Activated T-helper 1 cell treated with Interleukin-2 at 50 U/mL for 16 hours (primary cell): ENCODE measurements around the gene ADM.

Experiments
- DNase-seq: peaks from one replicate; pipeline ENCODE4 v3.0.0-alpha.2; 2020; ENCODE audit warnings: low read depth

Gene ADM

DNA sequence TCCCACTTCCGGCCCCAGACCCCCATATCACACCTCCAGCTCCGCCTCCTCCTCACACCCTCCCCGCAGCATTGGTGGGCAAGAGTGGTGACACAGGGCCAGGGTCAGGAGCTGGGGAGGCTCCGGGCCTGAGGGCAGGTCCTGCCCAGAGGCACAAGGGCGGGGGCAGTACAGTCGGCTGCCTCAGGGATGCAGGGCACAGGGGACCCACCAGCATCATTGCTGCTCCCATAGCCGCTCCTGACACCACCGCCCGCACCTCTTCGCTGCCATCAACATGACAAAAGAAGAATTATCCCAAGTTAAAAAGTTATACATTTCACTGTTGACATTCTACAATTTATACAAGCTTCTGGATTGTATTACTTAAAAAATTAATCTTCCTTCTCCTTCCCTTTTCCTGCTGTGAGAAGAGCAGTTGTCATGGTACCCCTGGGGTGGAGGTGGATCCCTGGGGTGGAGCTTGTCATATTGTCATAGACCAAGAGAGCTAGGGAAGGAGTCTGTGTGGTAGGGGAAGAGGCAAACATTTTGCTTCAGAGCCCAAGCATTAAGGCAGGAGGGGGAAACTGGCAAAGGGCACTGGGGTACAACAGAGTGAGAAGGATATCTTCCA lies 15.0 kb upstream of the ADM start:
- no peak for DNase-seq

DNA sequence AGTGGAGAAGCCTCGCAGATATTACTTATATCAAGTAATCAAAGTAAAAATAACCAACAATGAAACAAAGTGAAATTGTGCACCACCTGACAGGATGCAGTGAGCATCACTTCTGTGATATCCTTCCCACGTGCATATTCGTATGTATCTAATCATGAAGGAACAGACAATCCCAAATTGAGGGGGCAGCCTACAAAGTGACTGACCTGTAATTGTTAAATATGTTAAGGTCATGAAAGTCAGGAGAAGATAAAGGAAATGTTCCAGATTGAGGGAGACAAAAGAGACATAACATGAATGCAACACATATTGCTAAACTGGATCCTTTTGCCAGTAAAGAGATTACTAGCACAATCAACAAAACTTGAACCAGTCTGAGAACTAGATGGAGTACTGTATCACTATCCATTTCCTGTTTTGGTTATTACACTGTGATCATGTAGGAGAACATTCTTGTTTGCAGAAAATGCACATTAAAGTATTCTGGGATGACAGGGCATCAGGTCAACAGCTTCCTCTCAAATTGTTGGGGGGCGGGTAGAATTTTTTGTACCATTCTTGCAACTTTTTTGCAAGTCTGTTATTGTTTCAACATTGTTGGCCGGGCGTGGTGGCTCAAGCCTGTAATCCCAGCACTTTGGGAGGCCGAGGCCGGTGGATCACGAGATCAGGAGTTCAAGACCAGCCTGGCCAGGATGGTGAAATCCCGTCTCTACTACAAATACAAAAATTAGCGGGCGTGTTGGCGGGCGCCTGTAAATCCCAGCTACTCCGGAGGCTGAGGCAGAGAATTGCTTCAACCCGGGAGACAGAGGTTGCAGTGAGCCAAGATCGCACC lies 12.9 kb upstream of the ADM start:
- no peak for DNase-seq

DNA sequence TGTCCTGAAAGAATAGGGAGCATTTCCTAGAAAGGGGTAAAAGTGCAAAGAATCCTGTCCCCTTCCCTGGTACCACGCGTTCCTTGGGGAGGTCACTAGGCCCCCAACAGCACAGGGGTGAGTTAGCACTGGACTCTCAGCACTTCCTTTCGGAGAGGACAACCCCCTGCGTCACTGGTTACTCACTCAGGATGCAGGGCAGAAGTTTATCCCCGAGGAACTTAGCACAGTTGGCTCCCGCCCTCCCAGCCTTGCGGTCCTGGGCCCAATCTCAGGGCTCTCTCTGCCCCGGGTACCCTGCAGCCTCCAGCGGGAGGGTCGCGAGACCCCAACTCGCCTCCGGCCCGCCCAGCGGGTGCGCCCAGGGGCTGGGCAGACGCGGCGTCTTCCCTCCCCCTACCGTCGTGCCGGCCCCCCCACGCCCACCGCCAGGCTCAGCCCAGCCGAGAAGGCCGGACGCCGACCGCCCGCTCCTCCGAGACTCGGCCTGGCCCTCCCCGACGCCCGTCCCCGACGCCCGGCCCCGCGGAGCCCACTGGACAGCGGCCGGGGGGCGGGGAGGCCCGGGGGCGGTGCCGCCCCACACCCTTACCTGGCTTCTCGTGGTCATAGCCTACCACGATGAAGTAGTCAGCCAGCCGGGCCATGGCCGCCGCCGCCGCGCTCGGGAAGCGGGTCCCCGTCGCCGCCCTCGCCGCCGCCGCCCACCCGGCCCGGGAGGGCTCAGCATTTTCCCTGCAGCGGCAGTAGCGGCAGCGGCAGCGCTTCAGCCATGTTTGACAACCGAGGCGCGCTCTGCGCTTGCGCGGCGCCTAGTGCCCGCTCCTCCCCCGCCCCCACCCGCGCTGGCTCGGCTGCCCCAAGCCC lies 11.2 kb upstream of the ADM start, which contains the start of gene SBF2:
TSS of gene SBF2 (minus strand) at position 797 of the 867 bp plus-strand sequence. CDS start at position 647, 150 bp downstream.
- peak; percentile 69 for DNase-seq

DNA sequence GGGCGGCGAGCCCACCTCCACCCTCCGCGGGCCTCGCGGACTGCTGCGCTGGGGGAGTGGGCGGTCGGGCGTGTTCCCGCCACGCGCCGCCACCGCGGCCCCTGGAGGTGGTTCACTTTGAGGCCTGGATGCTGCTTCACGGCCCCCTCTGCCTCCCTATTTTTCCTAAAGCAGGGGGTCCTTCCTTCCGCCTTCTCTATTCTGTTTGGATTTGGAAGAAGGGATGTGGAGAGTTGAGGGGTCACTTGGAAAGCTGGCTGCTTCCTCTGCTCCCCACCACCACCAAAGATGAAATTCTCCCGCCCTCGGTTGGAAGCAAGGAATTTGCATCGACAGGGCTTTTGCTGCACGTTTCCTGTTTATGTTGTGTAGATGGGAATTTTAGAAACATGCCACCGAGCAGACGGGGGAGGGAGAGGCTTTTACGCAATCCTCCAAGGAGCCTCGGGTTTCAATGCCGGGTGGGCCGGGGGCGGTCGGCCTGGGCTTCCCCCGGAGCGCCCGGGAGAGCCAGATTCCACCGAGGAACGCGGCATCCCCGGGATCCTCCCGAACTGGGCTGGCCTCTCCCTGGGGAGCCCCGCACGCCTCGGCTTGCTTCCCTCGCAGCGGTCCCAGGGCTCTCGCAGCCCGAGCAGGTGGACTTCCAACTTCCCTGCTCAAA lies 10.5 kb upstream of the ADM start:
- DNase-seq: no peak

DNA sequence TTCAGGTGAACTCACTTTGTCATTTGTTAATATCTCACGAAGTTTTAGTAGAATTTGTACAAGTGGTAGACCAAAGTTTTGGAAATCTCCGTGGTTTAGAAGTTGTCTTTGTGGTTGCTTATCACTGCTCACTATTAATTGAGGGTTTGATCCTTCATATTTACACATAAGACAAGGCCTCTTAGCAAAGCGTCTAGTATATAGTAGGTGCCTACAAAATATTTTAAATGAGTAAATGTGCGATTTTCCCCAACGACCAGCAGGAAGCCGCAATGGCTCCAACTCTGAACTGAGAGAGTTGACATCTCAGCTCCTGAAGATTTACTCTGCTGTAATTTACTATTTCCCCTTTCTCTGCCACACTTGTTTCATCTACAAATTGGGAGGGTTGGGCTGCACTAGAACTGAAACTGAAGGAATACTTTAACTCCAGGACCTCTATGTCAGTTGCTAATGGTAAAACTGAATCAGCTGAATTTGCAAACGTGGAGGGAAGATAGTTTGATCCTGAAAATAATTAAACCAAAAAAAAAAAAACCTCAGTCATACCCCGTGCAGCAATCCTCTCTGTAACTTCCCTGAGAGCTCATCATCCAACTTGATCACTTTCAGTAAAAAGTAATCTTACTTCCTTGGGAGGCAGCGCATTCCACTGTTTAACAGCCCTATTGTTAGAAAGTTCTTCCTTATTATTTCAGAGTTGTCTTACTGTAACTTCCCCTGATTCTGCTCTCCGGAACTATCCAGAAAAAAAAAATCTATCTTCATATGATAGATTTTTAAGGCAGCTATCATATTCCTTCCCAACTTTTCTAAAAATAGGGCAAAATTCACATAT lies 9.6 kb upstream of the ADM start:
- no peak for DNase-seq

DNA sequence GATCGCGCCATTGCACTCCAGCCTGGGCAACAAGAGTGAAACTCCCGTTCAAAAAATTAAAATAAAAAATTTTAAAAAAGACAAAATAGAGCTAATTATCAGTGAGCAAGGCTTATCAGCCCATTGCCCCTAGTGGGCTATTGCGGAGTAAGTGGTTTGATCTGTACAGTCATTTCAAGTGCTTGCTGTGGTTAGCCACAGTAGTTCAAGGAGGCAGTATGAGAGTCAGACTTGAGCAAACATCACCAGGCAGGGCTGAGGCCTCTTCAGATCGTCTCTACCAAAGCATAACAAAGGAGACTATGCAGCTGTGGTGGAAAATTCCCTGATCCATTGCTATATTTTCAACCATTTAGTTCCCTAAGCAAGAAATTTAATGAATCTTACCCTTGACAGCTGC lies 6.5 kb upstream of the ADM start:
- no peak for DNase-seq

DNA sequence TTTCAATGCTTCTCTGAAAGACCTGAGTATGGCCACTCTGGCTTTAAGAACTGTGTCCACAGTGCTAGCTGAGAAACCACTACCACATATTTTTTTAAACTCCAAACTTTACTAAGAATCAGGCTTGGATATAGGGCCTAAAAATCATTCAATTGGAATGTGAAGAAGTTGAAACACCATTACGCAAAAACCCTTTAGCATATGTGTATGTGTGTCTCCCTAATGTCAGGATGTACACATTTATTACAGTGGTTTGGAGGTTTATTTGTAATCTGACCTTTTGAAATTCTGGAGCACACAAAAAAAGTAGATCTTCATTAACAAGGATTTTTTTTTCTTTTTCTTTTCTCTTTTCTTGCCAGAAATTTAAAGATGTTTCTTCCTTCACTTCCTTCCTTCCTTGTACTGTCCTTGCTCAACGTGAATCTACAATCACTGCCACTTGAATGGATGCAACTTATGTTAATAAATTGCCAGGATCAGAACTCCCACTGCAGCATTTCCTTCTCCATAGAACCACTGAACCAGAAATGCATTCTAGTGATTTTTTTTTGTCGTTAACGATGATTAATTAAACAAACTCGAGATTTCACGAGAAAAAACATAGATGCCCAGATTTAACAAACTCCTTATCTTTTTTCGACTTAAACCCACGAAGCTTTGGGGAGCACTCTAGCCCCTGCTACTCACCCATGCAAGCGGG lies 3.1 kb upstream of the ADM start:
- no peak for DNase-seq

DNA sequence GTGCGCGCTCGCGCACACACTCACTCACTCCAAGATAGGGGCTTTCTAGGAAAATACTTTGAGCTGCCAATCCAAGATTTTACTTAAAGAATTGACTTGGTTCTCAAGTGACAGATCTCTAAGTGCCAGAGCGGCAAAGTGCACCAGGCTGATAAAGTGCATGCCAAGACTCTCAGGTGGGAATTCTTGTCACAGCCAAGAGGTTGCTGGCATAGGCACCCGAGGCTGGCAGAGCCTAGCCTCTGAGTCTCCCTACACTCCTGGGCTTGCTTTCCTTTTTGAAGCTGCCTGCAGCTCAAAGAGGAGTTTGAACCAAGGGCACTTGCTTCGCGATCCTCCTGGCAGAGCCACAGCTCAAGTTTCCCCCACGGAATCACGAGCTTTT lies 2.5 kb upstream of the ADM start:
- no peak for DNase-seq

DNA sequence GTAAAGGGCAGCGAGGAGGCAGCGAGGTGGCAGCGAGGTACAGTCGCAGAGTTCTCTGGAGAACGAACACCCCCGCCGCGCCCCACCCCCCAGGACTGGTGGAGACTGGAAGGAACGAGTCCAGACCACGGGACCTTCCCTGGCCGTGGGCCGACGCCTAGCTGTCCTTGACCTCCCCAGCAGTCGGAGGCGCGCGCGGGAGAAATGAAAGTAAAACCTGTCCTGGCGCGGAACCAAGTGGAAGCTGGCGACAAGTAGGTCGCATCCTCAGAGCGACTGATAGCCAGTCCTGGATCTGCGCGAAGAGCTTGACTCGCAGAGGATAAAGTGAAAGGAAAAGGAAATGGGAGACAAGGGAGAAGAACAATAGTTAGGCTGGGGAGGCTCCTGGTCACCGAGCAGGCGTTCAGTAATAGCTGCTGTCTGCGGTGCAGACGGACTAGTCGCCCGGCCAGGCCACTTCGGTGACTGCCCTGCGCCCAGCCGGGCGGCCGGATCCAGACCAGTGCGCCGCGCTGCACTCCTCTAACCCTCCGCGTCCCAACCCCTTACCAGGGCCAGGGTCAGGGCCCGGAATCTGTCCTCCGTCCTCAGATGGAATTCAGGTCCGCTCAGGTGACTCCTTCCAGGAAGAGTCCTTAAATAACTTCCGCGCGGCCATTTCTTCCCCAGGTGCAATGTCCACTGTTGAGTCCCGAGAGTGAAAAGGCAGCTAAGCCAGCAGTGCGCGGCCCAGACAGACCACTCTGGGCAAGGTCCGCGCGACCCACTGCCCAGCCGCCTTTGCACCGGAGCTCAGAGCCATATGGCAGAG lies 1.9 kb upstream of the ADM start:
- peak; percentile 52 for DNase-seq

DNA sequence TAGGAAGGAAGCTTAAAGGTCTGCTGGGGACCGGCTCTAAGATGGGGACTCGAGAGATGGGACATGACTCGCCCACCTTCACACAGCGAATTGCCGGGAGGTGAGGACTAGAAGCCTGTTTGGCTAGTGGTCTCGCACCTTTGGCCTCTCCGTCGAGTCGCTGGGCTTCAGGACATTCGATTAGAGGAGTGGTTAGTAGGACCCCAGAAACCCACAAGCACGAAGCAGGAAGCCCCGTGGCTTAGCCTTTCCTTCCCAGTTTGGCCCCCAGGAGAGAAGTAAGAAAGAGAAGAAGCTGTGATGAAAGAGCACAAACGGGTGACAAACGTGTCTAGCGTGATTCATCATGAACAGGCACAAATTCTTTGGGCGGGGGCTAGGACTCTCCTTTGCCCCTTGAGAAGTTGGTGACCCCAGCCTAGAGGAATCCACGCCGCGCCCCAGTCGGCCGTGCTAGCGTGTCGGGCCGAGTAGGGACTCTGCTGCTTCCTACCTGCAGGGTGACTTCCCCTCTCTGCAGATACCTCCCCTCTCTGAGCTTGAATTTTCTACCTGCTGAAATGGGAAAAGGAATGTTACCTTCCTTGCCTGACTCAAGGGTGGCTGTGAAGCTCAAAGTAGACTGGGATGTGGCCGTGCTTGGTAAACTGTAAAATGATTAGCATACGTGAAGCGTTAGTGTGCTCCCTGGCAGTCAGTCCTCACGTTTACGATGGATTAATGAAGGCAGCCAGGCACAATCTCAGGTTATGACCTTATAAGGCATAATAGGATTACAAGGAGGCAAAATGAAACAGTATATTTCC lies 1.1 kb upstream of the ADM start:
- no peak for DNase-seq

DNA sequence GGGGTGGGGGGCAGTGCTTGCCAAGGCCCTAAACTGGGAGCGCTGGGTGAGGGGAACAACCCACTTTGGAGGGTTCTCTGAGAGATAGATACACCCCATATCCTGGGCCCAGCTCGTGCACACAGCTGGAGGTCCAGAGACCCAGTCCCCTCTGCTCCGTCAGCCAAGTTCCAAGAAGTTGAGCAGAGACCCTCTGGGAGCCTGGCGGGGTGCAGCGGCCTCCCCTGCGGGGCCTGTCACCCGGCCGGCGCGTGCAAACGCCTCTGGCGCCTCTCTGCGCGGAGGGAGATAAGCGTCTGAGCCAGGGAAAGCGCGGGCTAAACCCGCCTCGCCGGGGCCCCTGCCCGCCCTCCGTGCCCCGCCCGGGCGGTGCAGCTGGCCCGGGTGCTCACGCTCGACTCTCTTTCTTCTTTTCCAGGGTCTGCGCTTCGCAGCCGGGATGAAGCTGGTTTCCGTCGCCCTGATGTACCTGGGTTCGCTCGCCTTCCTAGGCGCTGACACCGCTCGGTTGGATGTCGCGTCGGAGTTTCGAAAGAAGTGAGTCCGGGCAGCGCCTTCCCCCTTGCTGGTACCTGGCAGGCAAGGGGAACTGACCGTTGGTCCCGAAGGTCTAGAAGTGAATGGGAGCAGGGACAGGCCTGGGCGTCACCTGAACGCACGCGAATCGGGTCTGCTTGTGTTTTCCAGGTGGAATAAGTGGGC lies 540 bp downstream of the ADM start:
- no peak for DNase-seq

DNA sequence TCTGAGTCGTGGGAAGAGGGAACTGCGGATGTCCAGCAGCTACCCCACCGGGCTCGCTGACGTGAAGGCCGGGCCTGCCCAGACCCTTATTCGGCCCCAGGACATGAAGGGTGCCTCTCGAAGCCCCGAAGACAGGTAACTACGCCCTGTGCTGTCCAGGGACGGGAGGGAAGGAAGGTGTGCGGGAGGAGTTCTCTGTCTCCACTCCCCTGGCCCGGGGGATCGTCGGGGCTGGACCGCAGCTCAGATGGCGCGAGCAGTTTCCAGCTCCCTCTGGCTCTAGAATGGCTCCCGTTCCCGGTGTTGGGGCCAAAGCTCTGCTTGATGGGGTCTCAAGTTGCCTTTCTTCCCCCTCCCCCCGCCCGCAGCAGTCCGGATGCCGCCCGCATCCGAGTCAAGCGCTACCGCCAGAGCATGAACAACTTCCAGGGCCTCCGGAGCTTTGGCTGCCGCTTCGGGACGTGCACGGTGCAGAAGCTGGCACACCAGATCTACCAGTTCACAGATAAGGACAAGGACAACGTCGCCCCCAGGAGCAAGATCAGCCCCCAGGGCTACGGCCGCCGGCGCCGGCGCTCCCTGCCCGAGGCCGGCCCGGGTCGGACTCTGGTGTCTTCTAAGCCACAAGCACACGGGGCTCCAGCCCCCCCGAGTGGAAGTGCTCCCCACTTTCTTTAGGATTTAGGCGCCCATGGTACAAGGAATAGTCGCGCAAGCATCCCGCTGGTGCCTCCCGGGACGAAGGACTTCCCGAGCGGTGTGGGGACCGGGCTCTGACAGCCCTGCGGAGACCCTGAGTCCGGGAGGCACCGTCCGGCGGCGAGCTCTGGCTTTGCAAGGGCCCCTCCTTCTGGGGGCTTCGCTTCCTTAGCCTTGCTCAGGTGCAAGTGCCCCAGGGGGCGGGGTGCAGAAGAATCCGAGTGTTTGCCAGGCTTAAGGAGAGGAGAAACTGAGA lies 1.4 kb downstream of the ADM start:
- no peak for DNase-seq

DNA sequence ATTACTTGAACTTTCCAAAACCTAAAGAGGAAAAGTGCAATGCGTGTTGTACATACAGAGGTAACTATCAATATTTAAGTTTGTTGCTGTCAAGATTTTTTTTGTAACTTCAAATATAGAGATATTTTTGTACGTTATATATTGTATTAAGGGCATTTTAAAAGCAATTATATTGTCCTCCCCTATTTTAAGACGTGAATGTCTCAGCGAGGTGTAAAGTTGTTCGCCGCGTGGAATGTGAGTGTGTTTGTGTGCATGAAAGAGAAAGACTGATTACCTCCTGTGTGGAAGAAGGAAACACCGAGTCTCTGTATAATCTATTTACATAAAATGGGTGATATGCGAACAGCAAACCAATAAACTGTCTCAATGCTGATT lies 2.1 kb downstream of the ADM start:
- DNase-seq: no peak

DNA sequence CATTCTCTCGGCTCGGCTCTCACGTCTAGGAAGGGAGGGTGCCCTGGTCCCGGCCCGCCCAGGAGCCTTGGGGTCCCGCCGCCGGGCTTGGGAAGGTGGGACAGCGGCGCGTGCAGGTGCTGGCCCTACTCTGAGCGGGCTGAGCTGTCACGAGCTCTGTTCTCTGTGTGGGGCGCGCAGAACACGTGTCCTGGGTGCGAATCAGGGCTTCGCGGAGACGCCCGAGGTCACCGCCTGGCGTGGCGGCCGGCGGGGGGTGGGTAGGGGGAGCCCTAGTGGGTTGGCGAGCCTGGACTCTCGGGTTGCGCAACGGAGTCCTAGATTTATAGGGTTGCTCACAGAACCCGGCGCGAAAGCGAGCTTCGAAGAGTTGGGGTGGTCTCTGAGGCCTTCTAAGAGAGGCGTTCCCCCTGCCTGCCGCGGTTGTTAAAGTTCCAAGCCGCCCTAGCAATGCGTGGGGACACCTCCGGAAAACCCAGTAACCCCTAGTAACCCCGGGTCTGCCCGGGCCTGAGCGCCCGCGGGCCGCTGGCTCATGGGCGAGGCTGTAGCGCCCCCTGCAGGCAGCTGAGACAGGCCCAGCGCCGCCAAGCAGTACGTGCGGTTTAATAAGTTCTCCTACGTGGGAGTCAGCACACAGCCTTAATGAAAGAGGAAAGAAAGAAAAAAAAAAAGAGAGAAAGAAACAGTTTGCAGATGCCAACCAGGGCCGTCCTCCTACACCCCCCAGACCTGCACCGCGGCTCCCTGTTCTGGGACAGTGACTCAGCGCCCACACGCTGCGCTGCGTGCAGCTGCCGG lies 2.7 kb downstream of the ADM start:
- peak; percentile 73 for DNase-seq

DNA sequence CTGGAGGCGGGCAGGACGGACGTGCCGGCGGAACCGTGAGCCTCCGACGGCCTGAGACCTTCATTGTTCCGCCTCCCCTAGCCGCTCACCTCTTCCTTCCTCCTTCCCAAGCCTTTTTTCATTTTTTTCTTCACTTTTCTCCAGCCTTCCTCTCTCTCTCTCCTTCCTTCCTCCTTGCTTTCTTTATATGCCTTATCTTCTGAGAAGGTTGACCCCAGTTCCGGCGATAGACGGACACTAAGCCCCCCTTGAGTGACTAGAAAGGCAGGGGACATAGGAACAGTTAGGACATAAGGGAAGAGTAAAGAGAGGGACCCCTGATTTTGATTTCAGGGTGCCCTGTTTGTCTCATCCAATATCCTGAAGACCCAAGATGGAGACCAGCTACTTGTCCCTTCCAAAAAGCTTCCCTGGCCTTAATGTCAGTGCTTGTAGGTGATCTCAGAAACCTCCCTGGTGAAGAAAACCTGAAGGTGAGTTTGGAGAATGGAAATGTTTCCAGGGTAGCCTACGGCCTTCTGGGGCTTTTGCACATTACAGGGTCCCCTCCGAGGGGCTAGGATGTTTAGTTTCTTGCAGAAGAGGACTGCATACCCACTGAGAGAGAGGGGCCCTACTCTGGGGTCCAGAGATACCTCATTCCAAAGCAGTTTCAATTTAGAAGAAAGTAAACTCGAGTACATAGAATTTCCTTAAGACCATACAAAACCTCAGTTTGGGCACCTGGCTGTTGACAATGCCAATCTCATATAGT lies 3.5 kb downstream of the ADM start:
- no peak for DNase-seq
